Ovary (tissue), 3 donors: ENCODE measurements around the gene TUBGCP5.

Experiments
- EP300 ChIP-seq: sonication (generic); formaldehyde crosslinking; IDR thresholded peaks from one replicate; pipeline ENCODE4 v1.6.1; 2017; ENCODE audit warnings: antibody characterized with exemption
- POLR2A ChIP-seq: fragments of 450-650 bp; IDR thresholded peaks from one replicate; pipeline ENCODE4 v1.6.1; 2017; ENCODE audit warnings: antibody characterized with exemption, mild to moderate bottlenecking, moderate library complexity
- TF ChIP-seq, protein P1 (sequence below), 3 donors: fragments of 450-650 bp in 2 of 3; fragments of 200-600 bp in 1 of 3; IDR thresholded peaks; one replicate each; pipeline versions ENCODE4 v1.5.1 to v1.8.0; 2016 to 2022; ENCODE audit warnings: antibody characterized with exemption in 3 of 3, mild to moderate bottlenecking in 1 of 3
- donor health status: DM: no; HTN: no; CAD: no.

DNA sequence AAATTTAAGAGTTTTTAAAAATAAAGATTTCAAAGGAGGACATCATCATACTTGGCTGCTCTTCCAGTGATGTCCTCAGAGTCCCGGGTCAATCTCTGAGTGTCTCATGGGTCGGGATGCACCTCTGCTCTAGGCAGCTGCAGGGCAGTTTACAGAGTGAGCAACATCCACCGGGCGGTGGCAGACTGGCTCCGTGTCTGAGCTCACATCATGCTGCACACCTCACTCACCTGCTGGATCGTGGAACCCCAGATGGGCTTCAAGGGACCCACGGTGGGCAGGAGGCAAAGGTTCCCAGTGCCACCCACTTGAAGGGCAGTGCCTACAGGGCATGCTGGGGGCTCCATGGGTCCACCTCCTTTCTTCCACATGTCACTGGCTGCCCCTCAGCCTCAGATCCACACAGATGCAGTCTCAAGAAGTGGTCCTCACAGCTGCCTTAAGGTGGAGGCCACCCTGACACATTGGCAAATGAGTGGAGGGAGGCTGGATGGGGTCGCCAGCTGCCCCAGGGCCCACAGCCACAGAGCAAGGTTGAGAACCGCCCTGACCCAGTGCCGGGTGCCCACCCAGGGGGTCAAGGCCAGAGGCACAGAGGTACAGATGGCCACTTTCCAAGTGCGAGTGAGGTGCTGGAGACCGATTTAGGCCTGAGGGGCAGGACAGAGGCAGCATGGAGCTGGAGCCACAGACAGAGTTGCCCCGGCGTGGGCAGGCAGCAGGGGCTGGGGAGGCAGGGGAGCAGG is 84.4 kb downstream of the TUBGCP5 start:
- TF ChIP-seq POLR2A (no peak), EP300 (no peak)
- TF ChIP-seq, protein P1, sequence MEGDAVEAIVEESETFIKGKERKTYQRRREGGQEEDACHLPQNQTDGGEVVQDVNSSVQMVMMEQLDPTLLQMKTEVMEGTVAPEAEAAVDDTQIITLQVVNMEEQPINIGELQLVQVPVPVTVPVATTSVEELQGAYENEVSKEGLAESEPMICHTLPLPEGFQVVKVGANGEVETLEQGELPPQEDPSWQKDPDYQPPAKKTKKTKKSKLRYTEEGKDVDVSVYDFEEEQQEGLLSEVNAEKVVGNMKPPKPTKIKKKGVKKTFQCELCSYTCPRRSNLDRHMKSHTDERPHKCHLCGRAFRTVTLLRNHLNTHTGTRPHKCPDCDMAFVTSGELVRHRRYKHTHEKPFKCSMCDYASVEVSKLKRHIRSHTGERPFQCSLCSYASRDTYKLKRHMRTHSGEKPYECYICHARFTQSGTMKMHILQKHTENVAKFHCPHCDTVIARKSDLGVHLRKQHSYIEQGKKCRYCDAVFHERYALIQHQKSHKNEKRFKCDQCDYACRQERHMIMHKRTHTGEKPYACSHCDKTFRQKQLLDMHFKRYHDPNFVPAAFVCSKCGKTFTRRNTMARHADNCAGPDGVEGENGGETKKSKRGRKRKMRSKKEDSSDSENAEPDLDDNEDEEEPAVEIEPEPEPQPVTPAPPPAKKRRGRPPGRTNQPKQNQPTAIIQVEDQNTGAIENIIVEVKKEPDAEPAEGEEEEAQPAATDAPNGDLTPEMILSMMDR (IDR thresholded peaks at IDR 0.05), result no peak
